H4 (cell line): ENCODE data around the gene CSTF3. TPM values are rescaled to one million over a fixed set of nuclear protein-coding genes. Genes with fewer than 3 reads are reported as not detected.
"Not testable (repeated sequence)": the region's sequence is repeated elsewhere in the genome, so short reads cannot be mapped to it uniquely, and the experiment has no call there.

ENCODE experiments used
- DNase-seq: peaks from one replicate; pipeline ENCODE4 v3.0.0-alpha.2; 2015; ENCODE audit warnings: low spot score
- total RNA-seq: library from RNA; depleted of rRNA; stranded (reverse); fragments of >200 nt; shearing (Covaris generic); gene quantifications from 2 replicates; pipeline ENCODE4 v1.2.3, GENCODE V29; 2014

Gene CSTF3
- total RNA-seq, 1 experiment from 2014 or later: 35.1 TPM

DNA sequence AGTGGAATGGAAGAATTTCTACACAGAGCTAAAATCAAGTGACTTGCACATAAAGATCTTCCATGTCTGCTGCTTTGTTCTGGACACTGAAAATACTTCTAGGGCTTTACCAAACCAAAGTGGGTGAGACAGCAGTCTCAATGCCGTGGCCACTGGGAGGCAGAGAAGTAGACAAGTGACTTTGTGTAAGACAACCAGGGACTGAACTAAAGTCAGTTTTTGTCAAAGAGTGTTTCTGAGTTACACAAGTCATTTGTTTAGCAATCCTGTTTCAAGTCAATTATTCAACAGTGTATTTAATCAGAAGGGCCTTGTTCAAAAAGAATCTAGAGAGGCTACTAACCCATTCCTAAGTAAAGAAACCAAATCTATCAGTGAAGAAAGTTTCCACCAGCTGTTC lies 75.3 kb downstream of the CSTF3 start:
- no peak for DNase-seq

DNA sequence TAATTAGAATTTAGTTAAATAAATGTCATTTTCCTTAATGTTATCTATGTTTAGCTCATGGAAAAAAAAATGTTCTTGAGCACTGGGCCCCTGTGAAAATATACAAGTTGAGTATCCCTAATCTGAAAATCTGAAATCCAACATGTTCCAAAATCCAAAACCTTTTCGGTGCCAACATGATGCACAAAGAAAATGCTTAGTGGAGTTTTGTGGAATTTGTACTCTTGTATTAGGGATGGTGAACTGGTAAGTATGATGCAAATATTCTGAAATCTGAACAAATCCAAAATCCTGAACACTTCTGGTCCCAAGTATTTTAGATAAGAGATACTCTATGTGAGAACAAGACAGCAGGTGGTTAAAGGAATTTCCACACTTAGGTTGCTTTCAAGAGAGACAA lies 77.4 kb downstream of the CSTF3 start:
- DNase-seq: no peak

DNA sequence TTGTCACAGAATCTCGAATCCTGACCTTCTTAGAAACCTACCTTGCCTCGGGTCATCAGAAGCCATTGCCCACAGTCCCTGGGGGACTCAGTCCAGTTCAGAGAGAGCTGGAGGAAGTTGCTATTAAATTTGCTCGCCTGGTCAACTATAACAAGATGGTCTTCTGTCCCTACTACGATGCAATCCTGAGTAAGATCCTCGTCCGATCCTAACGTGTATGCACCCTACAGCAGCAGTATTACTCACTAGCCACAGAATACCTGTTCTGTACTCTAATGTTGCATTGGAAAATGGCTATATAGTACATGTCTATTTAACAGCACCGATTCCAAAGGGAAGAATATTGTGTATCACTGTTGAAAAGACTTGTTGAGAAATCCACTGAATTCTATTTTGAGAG lies 88.8 kb downstream of the CSTF3 start:
- no peak for DNase-seq

DNA sequence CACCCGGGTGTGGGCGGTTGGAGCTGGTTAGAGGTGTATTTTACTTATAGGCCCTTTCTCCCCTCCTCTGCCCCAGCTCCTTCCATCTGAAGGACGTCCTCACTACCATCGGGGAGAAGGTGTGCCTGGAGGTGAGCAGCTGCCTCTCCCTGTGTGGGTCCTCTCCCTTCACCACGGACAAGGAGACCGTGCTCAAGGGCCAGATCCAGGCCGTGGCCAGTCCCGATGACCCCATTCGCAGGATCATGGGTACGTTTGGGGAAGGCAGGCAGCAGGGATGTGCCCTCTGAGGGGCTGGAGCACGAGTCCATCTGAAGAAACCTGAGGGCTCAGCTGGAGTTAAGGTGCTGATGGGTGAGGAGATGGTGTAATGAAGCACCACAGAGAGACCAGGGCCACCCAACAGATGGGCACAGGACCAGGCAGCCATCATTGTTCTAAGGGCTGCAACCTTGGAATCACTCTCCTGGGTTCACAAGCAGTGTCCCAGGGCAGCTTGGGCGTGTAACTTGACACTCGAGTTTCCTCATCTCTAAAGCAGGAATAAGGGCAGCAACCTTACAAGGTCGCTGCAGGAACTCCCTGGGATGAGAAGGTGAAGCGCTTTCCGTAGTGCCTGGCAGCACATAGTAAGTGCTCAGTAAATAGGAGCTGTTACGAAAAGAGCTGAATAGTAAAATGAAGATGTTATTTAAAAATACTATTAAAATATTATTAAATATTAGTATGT lies 92.5 kb downstream of the CSTF3 start:
- no peak for DNase-seq

DNA sequence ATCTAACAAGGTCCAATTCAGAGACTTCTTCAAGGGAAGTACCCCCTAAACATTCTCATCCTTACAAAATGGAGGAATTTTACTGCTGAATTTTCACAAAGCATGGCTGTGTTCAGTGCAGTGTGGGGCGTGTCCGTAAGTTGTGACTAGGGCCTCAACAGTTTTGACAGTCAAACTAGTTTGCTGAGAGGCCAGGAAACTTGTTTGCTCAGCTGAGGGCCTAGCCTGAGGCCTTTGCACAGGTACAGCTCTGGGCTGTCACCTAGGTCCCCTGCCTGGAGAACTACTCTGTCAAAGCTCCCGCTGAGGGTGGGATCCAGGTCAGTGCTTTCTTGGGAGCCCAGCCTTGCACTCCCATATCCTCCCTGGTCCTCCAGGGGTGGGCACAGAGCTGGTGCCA lies 94.0 kb downstream of the CSTF3 start:
- no peak for DNase-seq

DNA sequence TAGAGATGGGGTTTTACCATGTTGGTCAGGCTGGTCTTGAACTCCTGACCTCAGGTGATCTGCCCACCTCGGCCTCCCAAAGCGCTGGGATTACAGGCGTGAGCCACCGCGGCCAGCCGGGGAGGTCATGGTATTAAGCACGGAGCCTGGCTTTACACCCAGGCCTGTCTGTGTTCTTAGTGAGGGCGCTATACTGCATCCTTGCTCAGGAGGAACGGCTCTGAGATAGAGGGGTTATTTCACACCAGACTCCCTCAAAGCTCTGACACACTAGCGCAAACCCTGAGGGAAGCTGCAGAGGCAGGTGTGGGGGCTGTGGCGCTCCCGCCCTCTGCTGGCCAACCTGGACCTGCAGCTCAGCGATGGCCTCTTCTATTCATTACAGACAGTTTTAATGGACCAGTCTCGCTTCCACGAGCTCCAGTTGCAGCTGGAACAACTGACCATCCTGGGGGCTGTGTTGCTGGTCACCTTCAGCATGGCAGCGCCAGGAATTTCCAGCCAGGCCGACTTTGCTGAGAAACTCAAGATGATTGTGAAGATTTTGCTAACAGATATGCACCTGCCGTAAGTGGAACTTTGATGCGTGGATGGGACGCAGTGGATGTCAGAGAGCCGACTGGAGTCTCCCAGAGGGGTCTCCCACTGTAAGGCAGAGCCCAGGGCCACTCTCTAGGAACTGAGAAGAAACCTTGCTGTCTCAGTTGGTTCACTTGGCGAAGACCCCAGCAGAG lies 95.7 kb downstream of the CSTF3 start:
- DNase-seq: peak; percentile 61

DNA sequence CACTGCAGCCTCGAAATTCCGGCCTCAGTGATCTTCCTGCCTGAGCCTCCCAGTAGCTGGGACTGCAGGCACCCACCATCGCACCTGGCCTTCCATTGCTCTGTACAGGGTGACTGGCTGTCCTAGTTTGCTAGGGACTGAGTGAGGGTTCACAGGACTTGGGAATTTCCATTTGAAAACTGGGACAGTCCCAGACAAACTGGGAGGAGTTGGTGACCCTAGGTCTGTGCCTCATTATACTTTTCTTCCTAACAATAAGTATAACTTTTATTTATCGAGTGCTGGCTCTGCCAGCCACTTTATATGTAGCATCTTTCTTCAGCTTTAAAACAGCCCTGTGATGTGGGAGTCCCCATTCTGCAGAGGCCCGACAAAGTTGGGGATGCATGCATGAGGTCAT lies 96.4 kb downstream of the CSTF3 start:
- DNase-seq: no peak

DNA sequence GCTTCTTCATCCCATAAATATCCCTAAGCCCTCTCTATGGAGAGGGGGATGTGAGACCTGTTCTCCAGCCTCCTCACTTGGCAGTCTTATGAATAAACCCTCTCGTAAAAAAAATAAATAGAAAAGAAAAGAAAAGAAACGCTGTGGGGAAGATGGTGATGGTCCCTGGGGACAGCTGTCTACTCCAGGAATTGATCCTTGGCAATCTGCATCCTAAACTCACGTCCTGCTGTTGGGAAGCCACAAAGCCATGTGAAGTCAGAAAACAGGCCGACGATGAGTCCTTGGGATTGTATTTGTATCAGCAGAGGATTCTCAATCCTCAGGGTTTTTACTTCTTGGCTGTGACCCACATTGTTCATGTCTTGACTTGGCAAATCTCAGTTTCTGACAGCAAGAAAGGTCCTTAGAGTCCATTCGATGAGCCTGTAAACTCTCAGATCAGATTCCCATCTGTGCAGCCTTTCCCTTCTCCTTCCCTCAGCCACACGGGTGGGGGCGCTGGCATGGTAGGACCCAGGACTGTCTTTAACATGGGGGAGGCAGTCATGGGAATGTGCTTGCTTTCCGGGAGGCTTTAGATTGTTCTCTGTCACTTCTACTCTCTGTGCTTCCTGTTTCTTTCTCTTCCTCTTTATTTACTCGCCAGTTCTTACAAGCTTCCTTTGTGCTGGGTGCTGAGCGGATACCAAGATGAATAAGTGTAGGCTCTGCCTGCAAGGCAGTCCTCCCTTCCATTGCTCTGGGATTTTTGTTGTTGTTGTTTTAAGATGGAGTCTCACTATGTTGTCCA lies 97.1 kb downstream of the CSTF3 start:
- no peak for DNase-seq

DNA sequence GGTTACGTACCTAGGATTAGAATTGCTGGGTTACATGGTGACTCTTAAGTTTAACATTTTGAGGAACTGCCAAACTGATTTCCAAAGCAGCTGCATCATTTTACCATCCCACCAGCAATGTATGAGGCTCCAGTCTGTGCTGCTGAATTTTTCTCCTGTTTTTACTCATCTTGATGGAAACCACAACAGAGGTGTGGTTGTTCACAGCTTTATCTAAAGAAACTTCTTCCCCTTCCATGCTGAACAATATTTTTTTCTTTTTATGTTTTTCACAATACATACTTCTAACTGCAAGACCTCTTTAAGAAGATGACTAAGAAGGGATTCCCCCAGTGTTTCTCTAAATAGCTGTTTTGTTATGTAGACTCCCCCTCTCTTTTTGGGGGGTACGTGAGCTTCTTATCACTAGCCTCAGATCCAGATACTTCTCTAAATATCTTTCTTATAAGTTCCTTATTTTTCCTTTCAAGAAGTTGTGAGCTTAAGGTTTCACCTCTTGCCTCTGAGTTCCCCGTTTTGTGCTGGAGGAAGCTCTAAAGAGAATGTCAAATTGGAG lies 97.9 kb downstream of the CSTF3 start:
- no peak for DNase-seq

DNA sequence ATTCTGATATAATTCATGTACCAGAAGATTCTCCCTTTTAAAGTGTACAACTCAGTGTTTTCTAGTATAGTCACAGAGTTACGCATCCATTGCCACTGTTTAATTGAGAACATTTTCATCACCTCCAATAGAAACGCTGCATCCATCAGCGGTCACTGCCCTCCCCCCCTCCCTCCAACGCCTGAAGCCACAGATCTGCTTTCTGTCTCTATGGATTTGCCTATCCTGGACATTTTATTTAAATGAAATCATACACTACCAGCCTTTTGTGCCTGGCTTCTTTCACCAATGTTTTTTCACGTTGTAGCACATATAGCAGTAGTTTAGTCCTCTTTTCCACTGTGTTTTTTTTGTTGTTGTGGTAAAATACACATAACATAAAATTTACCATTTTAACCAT lies 99.1 kb downstream of the CSTF3 start:
- DNase-seq: no peak

DNA sequence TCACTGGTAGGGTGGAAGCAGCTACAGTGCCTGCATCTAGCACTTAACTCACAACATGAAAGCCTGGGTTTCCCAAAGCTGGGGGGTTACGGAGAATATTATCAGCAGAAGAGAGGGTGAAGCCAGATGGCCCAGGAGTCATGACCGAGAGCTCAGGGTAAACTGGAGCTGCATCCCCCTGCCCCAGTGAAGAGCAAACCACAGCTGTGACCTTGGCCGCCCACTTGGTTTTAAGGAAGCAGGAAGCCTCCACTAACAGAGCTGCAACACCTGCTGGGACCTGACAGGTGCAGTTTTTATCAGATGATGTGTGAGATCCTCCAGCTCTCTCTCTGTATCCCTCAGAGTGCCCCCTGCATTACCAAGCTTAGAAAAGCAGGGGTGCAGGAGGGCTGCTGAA lies 101.0 kb downstream of the CSTF3 start:
- DNase-seq: no peak

DNA sequence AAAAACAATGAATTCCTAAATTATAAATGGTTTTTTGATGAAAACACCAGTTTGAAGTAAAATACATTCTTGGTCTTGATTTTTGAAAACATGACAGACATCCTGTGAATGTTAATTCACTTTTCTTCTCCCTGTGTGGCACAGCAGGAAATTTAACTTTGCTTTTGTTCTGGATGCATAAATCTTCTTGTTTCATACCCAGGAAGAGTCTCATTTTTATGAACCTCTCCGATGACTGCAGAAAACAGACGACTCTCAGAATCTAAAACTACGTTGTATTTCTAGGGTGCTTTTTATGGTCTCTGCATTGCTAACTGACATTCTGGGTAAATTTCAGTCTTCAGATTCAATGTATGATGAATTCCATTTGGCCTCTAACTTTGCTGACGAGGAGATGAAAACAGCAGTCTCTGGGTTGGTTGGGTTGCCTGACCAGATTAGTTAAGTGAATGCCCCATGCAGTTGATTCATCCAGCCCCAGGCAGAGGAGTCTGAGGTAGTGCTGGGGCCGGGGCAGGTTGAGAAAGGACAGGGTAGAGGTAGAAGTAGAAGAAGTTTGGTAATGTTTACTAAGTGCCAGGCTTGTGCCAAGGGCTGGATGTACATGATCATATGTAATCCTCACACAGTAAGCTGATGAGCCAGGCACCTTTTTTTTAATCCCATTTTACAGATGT lies 101.8 kb downstream of the CSTF3 start:
- no peak for DNase-seq

DNA sequence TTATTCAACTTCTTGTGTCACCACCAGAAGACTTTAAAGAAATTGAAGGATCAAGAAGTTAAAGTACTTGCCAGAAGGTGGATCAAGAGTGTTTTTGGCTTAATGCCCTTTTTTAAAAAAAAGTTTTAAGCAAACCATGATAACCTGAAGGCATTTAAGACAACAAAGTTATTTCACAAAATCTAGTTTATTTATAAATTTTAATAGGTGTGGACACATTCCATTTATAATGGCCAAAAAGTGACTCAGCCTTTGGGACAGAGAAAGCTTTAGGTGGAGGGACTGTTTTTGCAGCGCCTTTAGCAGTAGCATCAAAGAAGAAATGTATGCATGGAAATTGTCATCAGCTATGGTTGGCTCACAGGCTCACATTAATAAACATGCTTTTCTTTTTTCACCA lies 104.0 kb downstream of the CSTF3 start:
- no peak for DNase-seq

DNA sequence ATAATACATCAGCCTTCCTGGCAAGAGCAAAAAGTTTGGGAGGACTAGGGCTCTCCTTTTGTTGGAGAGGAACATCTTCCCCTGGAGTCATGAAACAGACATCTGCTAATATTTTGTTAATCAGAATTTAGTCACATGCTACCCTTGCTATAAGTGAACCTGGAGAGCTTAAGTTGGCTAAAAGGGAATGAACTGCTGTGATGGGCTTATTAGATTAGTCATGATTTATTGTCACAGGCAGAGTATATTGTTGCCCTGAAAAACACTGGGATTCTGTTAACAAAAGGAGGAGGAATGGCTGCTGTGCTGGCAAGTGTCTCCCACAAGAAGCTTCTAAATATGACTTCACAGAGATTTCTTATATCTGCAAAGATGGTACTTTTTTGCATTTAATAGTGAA lies 105.9 kb downstream of the CSTF3 start:
- no peak for DNase-seq

DNA sequence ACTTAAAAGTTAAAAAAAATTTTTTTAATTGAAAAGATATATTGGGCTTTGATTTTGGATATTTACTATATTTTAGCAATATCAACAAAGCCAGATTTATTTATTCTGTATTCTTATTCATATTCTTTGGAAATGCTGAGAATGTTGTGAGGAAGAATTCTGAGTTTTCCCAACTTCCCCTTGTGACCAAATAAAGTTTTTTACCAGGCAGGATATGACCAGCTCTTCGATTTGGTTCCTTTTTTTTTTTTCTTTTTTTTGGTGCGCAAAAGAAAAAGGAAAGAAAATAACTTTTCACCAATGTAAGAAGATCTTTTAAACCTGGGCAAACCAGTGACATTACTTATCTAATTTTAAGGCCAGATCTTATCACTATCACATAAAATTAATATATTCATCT lies 109.0 kb downstream of the CSTF3 start:
- DNase-seq: no peak

DNA sequence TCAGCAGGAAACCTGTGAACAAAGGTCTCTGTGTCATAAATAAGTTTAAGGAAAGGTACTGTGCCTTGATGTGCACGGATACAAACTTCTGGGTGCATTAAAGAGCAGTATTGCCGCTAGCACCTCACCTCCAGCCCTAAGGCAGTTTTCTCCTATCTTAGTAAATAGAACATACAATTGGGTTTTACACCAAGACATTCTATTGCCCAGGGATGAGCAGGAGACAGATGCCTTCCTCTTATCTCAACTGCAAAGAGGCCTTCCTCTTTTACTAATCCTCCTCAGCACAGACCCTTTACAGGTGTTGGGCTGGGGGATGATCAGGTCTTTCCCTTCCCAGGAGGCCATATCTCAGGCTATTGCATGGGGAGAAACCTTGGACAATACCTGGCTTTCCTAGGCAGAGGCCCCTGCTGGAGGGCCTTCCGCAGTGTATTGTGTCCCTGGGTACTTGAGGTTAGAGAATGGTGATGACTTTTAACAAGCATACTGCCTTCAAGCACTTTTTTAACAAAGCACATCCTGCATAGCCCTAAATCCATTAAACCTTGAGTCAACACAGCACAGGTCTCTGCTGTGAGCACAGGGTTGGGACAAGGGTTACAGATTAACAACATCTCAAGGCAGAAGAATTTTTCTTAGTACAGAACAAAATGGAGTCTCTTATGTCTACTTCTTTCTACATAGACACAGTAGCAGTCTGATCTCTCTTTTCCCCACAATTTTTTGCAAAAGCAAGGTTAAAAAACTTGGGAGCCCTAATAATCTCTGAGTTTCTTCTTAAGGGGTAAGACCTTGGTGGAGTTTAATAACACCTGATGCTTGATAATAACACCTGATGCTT lies 111.5 kb downstream of the CSTF3 start:
- not testable (repeated sequence) for DNase-seq

DNA sequence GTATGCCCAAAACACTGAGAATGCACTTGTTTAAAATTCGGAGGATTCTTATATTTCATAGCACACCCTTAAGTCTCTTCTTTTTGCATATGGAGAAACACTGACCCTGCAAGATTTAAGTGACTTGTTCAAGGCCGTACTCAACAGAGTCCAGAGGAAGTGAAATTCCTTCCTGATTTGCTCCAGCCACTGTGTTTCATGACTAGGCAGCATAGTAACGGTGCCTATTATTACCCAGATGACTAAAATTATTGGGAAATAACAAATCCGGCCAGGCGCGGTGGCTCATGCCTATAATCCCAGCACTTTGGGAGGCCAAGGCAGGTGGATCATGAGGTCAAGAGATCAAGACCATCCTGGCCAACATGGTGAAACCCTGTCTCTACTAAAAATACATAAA lies 112.6 kb downstream of the CSTF3 start:
- DNase-seq: not testable (repeated sequence)

DNA sequence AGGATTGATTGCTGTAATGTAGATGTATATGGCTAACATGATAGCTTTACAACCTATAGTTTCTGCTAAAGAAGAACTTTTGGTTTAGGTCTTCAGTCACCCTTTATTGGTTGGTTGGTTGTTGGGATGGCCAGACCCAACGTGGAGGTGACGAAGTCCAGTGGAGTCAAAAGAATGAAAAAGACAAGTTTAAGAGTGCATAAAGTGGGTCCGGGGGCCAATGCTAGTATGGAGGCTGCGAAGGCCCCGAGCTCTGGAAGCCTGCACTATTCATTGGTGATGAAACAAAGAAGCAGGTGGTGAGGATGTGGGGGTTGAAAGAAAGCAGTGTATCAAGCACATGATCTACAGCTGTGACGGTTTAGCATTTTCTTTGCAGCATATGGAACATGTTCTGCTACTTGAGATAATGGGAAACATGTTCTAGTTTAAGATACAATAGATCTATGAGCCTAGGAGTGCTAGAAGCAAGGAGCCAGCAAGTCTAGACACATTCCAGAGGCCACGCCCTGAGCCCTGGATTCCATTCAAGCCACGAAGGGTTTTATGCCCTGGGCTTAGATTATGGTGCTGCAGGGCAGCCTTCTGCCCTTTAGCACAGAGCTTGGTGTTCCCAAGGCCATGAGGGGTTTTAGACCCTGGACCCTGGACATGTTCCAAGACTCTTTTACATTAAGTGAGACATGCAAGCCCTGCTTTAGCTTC lies 115.6 kb downstream of the CSTF3 start:
- DNase-seq: no peak

DNA sequence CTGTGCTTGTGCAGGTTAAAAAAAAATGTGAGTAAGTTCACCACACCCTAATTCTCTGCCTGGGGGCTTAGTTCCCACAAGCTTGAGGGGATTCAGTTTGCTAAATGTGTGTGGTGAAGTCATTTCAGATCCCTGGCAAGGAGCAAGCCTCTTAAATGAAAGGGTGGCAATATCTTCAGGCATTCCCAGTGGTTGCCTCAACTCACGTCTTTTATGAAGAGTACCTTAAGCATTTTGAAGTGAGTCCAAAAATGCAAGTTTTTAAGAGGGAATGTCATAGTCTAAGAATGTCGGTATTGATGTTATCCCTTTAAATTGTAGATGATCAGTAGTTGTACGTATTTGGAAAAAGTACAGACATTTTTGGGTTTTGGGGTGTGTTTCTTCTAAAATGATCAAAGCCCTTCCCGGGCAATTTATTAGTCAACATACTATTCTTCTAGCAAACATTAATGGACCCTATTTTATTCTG lies 117.0 kb downstream of the CSTF3 start:
- no peak for DNase-seq

DNA sequence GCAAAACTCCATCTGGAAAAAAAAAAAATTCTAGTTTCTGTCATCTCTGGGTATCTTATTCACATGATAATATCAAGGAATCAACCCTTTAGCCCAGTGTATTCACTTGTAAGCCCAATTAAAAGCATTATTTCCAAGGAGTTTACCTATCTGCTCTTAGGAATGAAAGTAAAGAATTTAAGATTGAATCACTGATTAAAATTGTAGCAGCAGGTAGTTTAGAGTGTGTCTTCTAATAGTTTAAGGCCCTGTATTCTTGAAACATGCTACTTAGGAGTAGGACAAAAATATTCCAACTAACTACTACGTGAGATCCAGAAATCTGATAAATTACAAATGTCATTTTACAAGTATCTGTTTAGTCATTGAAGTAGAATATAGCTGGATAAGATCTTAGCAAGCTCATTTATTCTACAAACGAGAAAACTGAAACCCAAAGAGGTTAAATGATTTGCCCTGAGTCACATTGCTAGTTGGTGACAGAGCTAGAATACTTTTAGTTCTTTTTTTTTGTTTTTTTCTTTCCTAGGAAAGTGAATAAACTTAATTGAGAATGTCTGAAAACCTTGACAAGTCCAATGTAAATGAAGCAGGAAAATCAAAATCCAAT lies 118.0 kb downstream of the CSTF3 start:
- no peak for DNase-seq
